ENCODE results near the gene COL4A5.
A peak's percentile ranks its signal among the peaks of the same experiment; 100 is the strongest.

Gene COL4A5

DNA sequence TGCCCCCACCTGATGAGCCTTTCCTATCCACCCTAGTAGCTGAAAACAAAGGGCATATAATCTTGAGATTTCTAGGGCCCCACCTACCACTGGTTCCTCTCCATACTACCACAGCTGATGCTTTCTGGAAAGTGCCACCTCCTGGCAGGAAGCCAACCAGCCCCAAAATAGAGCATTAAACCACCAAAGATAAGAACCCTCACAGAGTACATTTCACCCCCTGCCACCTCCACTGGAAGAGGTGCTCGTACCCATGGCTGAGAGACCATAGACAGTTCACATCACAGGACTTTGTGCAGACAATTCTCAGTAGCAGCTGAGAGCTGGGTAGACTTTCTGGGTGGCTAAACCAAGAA lies 202.6 kb downstream of the COL4A5 start:
- DNase-seq, result no peak

DNA sequence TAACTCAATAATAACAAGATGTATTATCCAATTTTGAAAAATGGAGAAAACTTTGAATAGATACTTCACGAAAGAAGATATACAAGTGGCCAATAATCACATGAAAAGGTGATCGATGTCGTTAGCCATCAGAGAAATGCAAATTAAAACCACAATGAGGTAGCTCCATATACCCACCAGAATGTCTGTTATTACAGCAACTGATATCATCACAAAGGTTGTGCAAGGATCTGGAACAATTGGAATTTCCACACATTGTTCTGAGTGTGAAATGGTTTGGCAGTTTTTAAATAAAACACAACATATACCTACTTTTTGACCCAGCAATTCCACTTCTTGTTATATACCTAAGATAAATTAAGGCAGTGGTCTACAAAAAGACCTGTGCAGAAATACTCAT lies 225.1 kb downstream of the COL4A5 start:
- DNase-seq, result no peak

DNA sequence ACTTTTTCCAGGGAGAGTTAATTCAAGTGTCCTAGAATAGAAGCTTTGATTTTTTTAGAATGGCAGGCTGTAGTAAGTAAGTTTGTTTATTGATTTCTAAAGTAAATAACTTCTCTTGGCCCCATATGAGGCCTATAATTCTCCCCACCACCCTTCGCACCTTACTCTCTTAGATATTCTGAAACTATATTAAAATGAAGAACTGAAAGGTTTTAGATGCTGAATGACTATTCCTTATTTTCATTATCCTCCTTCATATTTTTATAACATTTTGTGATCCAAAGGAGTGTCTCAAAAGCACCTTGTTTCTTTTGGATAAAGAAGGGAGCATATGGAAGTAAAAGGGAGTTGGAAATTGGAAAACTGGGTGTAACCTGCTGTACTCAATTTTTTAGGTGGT lies 226.5 kb downstream of the COL4A5 start:
- no peak for DNase-seq

DNA sequence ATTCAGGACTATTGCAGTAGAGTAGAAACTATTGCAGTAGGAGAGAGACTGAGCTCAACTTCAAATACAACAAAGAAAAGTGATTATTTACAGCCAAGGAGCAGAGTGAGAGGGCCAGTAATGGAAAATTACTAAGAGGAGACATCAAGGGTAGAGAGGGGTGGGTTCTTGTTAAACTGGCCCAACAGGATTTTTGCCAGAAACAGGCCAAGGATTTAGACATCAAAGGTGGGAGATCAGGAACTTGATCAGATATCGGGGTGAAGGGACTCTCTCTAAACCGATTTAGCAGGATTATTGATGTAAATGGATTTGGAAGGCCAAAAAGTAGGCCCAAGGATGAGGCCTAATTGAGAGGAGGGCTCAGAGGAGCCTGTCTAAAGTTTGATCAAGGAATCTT lies 231.9 kb downstream of the COL4A5 start:
- no peak for DNase-seq

DNA sequence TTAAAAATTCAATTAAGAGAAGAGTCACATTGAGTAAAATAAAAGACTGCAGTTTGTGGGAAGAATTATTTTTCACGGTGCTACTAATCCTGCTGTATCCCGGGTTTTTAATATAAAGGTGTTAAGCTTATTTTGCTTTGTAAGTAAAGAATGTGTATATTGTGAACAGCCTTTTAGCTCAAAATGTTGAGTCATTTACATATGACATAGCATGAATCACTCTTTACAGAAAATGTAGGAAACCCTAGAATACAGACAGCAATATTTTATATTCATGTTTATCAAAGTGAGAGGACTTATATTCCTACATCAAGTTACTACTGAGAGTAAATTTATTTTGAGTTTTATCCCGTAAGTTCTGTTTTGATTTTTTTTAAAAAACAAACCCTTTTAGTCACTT lies 257.1 kb downstream of the COL4A5 start:
- no peak for DNase-seq

DNA sequence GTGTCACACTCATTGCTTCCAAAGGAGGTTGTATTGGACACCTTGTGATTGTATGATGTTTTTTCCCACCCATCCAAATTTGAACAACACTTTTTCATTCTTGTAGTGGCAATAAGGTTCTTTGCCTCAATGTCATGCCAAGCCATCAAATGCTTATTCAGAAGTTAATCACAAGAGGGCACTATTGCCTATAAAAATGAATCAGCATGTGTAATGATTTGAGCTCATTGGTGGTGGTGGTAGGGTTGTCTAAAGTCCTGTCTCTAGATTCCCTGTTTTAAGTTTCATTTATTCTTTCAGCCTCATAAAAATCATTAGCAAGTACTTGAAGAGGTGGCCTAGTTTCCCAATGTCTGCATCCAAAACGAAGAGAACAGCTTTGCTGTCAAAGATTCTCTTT lies 259.7 kb downstream of the COL4A5 start:
- DNase-seq, result no peak

DNA sequence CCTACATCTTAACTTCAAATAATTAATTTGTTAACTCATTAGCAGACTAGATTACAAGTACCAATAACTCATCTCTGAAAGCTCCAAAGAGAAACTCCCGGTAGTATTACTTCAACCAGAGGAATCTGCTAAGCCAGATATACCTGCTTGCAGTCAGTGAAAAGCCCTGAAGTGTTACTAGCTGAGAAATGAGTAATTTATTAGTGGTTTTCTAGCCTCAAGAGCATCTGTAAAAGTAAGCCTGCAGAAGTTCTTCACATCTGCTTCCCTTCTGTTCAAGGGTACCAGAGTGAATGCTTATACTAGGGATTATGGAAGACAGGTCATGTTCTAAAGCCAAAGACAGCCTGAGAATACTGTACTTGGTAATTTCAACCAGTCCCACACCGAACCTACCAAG lies 262.0 kb downstream of the COL4A5 start:
- no peak for DNase-seq

DNA sequence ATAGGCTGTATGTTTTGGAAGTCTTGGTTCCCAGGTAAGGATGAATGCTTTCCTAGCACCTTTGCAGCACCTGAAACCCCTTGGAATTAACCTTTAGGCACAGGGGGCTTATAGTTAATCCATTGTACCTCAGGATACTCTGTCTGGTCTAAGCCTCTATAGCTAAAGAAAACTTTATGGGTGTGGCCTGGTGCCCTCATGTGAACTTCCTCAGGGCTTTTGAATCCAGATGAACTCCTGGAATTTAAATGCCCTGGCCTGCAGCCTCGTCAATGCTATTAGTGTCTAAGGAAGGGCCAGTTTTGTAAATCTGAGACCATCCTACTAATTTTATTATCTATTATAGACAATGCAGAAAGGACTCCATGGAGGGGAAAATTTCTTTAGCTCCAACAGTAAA lies 262.9 kb downstream of the COL4A5 start:
- no peak for DNase-seq

DNA sequence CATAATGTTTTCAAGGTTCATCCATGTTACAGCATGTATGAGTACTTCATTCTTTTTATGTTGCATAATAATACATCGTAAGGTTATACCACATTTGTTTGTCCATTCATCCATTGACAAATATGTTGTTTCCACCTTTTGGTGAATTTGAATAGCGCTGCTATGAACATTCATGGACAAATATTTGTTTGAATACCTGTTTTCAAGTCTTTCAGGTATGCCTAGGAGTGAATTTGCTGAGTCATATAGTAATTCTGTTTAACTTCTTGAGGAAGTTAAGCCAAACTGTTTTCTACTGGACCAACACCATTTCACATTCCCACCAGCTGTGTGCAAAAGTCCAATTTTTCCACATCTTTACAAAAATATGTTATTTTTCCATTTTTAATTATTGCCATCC lies 265.2 kb downstream of the COL4A5 start:
- no peak for DNase-seq

DNA sequence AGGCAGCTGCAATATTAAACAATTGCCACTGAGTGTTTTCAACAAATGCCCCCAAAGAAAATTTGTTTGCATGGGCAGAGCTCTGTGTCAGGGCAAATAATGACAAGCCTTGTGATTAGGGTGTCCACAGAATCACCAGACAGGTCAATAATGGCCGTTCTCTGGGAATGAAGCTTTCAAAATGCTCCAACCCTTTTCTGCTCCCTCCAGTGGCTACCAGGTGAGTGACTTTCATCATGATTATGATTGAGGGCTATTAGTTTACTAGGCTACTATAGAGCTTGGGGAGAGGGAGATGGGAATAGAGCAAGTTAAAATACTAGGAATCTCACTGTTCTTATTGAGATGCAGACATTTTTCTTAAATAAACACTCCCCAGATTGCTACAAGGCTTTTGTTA lies 273.2 kb downstream of the COL4A5 start:
- no peak for DNase-seq

DNA sequence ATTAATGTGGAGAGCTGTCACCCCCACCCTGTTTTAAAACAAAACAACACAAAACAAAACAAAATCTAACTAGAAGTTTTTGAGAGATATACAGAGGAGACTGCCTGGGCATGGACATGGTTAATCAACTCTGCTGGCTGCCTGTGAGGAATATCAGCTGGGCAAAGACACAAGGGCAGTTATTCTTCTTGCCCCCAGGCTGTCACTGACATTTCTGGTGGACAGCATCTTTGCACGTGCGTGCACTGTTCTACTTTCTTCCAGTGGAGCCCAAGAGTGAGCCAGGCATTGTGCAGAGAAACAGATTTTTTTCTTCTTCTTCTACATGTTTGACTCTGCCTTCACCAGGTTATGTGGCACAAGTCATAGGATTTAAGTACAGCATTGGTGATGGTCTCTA lies 282.9 kb downstream of the COL4A5 start:
- DNase-seq, result no peak

DNA sequence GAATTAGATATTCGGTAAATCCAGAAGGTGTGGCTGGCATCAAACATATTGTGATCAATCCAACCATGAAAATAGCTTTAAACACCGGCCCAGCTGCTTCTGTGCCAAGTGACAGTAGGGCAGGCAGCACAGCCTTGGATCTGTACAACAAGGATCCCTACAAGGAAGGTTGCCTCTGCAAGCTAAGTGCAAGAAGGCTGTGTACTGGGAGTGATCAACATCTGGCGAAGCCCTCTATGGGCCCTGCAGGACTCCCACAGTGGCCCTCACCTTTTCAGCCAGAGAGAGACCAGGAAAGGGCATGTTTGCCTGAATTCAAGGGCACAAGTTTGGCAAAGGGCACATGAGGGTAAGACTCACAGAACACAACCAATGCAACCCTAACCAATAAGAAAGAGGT lies 287.1 kb downstream of the COL4A5 start:
- no peak for DNase-seq

DNA sequence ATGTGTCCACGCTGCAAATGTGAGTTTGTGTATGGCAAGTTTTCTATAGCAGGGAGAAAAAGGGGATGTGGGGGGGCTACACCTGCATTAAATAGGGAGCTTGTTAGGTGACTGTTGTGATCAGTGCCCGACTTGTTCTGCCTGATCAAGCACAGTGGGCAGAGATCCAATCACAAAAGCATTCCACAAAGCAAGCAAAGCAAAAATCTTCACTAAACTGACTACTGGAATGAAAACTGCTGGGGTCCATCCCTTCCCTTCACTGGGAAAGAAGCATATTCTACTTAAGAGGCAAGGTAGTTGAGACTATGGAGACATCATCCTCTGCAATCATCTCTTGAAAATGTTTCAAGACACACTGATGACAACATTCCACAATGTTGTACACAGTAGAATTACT lies 291.5 kb downstream of the COL4A5 start:
- no peak for DNase-seq

DNA sequence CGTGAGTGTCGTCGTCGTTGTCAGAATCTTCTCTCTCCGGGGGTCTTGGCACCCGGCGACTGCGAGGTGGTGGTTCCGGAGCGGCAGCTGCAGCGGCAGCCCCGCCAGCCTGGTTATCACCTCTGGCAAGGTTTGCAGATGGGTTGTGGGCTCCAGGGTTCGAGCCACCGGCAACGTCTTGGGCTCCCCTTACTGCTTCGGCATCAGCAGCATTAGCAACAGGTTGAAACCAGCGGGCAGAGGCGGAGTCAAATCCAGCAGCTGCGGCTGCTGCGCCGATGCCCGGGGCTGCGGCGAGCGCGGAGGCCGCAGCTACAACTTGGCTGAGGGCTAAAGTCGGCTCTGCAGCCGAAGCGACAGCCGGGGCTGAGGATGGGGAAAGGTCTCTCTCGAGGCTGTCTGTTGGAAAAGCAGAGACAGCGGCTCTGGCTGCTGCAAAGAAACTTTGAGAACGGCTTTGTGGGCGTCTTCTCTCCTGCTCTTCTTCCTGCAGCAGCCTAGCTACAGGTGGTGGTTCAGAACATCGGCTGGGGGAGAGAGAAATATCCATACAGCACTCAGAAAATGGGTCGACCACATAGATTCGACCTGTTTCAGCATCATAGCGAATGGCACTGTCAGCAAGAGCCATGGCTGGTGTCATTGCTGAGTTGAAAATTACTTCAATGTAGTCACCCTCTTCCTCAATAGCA lies 293.1 kb downstream of the COL4A5 start:
- no peak for DNase-seq

DNA sequence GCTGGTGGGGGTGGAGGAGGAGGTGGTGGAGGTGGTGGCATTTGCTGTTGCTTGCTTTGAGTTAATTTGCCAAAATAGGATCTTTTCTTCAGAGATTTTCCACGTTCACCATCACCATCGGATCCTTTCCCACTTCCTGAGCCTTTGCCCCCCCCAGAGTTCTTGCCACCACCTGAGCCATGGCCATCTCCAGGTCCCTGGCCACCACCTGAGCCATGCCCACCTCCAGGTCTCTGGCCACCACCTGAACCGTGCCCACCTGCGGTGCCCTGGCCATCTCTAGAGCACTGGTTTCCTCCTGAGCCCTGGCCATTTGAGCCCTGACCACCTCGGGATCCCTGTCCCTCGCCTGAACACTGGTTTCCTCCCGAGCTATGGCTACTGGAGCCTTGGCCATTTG lies 294.8 kb downstream of the COL4A5 start:
- DNase-seq, result no peak

DNA sequence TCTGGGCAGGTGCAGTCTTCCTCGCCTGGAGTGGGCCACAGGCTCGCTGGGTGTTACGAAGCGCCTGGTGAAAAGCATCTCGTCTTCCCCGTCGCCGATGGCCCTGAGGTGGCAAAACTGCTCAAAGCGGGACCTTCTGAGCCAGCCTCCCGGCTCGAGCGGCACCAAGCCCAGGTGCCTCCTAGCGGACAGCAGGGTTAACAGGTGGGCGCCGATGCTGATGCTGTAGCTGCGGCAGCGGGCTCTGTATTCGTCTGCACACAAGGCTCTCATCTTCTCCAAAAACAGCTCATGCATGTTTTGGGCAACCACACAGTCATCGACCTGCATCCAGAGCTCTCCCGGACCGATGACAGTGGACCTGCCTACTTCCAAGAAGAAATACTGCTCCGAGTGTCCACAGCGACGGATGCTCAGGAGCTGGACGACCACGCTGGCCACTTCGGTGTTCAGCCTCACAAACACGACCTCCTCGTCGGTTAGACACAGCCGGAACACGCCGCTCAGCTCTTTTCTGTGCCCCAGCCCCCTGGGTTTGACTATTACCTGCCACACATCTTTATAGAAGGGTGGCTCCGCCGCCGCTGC lies 295.5 kb downstream of the COL4A5 start:
- DNase-seq, result no peak

DNA sequence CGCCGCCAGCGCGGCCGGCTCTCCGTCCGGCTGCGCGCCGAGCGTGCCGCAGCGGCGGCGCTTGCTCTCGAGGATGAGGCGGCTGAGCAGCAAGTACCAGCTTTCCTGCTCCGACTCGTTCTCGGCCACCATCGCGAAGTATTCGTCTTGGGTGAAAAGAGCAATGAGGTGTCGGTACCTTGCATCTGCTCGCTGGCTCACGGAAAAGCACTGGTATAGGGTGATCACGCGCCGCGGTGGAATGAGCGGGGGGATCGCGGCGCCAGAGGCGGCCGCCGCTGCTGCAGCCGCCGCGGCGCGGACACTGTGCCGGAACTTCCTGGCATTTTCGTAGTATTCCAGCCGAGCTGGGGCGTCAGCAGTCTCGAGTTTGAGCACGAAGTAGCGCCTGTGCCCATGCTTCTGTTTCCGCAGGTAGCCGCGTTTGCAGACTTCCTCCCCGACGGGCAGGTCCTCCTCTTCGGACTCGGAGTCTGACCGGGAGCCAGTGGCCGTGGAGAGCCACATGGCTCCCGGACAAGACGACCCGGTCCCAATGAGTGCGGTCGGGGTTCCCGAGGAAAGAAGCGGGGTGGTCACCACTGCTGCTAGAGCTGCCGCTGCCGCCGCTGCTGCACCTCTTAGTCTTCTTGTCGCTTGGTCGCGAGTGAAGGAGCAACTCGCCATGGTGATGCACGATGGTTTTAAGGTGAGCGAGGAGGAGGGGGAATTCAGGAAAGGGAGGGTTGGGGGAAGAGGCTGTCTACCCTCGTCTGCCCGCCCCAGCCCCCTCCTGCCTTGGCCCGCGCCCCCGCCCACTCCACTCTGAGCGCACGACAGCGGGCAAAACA lies 296.3 kb downstream of the COL4A5 start:
- no peak for DNase-seq

DNA sequence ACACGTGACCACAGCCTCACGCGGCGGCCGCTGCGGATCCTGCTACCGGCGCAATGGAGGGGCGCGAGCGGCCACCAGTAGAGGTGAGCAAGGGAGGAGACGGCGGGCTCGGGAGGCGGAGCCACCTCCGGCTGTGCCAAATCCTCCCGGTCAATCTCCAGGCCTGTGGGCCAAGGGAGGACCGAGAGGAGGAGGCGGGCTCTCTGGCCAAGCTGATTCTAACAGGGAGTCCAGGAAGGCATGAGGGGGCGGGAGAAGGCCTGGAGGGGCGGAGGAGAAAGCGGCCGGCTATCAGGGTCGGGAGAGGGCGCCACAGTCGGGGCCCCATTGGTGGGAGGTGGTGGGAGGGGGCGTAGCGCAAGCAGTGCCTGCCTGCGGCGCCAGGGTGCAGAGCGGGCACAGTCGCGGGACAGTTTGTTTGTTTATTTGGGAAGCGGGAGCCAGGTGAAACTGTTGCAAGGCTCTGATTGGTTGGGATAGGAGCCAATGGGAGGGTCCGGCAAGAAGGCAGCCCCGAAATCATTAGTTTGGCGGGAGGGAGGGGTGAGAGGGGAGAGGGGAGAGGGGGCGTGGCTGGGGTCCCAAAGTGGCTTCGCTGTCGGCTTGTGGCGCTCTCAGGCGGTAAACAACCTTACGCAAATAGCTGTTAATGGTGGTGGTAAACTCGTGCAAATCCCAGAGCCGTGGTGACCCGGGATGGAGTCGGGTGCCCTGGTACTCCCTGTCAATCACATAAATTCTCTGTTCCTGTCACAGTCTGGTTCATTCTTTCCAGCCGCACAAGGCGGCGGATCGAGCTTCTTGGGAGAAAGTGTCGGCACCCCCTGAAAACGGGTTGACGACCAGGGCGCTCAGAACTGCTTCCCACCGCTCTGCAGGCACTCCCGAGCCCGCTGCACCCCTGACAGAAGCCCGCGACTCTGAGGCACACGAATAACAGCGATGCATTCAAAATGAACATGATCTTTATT lies 297.2 kb downstream of the COL4A5 start, which contains the start of gene IRS4:
TSS of gene IRS4 (minus strand) at position 55 of the 971 bp plus-strand sequence.
- peak; percentile 7 for DNase-seq

DNA sequence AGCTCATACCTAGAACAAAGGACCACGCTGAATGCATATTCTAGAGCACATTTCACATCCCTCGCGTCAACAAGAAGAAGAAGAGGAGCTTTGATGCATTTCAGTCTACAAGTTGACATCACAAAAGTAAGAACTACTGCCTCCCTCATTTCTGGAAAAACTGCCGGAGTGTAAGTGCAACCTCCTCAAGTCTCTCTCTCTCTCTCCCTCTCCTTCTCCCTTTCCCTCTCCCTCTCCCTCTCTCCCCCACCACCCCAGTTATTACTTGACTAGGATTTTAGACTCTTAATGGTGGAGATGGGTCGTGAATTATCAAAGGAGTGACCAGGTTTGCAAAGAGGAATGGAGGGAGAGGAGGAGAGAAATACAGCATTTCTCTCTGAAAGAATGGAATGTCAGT lies 298.1 kb downstream of the COL4A5 start:
- no peak for DNase-seq

DNA sequence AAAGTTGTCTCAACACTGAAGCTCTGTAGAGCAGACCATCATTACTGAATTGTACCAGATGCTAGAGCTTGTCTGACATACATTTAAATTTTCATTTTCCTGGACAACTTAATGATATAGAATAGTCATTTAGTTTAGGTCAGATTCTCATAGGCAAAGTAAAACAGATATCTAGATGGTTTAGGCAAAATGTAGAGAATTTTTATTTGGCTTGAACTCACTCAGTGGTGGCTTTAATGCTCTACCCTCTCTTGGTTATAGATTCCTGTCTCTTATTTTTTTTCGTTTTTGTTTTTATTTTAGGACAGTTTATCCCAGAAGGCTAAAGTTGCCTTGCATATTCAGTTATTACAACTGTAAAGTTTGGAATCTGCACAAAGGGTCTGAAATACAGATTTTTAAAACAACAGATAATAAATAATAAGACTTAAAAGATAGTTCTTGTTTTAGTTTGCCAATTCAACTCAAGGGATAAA lies 300.7 kb downstream of the COL4A5 start:
- DNase-seq, result no peak

Measured in NCI-H1048 (cell line).